NCI-H1105 (cell line): Measurements from ENCODE around the gene ABLIM3.
A peak's percentile ranks its signal among the peaks of the same experiment; 100 is the strongest.

Source experiments
- DNase-seq: peaks from one replicate; lab custom pipeline; 2025; lab: John Stamatoyannopoulos, UW

ABLIM3 gene

DNA sequence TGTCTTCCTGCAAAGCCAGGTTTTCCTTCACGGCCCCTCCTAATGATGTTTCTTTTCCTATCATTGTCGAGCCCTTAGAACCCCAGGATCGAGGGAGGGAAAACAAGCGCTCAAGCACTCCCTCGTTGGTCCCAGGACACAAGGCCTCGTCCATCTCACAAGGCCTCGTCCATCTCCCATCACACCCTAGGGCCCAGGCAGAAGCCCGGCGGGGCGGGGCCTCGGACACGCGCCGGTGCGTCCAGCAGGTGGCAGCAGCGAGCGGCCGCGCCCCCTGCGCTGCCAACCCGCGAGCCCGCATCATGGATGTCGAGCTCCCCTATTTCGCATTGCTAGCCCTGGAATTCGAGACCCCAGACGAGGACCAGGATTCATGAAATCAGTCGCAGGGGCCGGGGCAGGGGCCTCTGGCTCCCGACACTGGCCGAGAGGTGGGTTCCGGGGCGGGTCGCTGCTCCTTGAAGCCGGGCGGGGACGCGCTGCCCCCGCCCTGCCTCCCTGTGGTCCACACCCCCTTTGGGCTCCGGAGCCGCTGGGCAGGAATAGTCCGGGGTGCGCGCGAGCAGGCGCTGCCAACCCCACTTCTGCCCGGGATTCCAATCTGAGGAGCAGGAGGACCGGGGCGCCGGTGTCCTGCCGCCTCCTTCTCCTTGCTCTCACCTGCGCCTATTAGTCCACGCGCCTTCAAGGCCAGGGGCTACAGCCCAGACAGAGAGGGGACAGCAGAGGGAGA lies at the start of gene ABLIM3:
Gene ABLIM3 (plus strand): TSS at position 270 of the 733 bp plus-strand sequence. CDS start 603 bp downstream, outside the sequence.
- DNase-seq = peak; percentile 29

DNA sequence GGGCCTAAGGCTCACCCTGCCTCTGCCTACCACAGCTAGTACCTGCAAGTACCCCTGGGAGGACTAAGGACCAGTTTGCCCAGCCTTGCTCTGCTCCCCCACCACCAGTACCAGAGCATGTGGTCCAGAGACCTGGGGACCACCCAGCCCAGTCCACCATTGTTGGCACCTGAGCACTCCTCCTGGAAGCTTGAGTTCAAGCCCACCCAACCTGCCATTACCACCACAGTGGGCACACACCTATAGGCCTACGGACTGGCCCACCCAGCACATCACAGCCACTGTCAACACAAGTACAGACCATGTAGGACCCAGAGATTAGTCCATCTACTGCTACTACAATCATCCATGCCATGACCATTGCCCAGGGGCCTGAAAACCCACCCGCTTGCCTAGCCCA lies 47.7 kb upstream of the ABLIM3 start:
- no peak for DNase-seq

DNA sequence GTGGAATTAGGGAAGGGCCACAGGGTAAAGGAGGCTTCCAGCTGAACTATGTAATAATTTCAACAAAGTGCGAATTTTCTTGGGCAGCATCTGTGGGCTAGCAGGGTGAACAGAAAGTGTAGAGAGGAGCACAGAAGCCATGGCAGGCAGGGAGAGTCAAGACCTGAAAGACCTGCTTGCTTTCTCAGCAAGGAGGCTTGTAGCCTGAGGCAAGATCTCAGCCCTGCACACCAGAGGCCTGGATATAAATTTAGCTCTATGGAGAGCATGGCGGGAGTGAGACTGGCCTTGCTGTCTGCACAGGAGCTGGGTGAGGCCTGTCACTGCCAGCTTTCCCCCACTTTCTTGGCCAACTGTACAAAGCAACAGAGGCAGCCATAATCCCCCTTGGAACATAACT lies 46.3 kb upstream of the ABLIM3 start:
- no peak for DNase-seq

DNA sequence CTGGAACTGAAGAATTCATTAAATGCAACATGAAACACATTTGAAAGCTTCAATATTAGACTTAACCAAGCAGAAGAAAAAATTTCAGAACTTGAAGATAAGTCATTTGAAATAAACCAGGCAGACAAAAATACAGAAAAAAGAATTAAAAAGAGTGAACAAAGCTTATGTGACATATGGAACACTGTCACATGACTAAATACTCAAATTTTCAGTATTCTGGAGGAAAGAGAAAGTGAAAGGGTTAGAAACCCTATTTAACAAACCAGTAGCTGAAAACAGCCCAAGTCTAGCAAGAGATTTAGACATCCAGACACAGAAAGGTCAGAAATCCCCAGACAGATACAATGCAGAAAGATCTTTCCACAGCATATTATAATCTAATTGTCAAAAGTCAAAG lies 41.4 kb upstream of the ABLIM3 start:
- DNase-seq = no peak

DNA sequence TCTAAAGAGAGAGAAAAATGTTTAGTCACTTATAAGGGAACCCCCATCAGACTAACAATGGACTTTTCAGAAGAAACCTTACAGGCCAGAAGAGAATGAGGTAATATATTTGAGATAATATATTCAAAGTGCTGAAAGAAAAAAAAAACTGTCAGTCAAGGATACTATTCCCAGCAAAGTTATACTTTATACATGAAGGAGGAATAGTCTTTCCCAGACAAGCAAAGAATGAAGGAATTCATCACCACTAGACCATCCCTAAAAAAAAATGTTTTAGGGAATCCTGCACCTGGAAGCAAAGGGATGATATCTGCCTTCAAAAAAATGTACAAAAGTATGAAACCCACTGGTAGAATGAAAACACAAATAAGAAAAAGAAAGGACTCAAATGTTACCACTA lies 41.0 kb upstream of the ABLIM3 start:
- no peak for DNase-seq

DNA sequence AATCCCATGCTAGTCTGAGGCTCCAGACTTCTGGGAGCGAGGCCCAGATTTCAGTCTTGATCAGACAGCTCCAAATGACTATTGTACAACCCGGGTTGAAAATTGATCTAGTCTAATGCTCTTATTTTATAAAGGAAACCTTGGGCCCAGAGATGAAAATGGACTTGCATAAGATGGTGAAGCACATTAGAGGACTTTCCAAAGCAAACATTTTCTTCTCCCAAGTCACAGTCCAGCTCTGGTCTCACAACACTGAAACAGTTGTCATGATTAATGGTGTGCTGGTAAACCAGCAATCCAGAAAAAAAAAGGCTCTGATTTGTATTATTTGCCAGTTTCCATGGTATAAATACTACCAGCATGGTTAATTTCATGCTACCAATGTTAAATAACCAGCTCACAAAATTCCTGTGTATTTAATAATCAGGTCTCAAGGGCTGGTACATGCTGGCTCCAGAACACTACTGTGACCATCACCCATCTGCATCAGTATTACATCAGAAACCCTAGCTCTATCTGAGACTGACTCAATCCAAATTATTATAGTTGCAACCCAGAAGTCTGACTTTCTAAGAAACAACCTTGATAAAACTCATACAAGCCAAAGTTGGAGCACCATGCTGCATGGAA lies 32.5 kb upstream of the ABLIM3 start:
- no peak for DNase-seq

DNA sequence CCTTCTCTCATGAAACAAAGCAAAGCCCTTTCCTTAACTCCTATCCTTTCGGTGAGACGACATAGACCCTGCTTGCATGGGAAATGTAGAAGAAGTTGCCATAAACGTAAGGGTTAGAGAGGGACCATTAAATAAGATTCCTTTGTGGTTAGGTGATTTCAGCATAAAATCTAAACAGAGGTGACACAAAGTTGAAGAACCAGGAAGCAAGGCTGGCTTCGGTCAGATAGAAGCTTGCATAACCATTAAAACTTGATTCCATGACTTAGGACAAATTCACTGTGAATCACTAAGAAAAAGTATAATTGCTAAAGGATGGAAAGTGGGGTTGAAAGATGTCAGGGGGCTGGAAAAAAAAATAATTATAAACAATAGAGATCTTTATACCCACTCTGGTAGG lies 30.9 kb upstream of the ABLIM3 start:
- no peak for DNase-seq

DNA sequence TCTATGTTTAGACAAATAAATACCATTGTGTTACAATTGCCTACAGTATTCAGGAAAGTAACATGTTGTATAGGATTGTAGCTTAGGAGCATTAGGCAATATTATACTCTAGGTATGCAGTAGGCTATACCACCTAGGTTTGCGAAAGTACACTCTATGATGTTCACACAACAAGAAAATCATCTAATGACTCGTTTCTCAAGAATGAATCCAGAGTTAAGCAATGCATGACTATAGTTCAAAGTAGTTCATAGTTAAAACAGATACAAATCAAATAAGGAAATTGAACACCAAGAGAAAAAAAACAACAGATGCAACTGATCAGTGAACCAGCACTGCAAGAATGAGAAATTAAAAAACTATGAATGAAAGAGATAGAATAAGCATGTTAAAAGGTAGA lies 27.6 kb upstream of the ABLIM3 start:
- no peak for DNase-seq

DNA sequence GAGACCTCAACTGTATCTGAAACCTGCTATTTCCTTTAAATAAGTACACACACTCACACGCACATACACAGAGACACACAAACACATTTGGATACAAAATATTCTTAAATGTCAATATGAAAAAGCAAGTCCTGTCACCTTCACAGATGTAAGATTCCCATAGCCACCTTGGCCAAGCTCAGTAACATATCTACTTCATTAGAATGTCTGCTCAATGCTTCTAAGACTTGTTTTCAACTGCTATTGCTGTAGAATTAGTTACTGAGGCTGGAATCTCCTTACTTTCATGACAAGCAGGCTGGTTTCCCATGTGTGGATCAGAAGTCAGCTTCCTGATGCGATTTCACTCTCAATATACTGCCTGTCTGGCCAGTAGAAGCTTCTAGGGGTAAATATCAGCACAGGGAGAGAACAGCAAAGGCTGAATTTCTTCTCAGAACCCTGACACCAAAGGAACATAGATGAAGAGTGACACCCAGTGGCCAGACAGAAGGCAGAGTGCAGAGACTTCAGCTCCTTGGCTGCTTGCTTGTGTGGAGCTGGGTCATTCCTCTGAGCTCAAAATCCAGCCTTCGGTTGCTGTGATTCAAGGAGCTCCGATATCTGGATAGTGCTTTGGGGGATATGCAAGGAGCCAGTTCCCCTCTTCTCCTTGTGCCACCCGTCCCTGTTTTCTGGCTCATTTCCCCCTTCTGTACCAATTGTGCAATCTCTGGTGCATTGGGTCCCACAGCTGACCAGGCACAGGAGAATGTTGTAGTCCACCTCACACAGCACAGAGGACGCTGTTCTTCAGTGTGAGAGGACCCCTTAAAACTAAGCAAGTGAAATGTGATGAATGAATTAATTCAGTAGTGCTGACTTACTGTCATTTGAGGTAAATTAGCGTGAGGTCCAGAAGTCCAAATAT lies 26.6 kb upstream of the ABLIM3 start:
- peak; percentile 16 for DNase-seq

DNA sequence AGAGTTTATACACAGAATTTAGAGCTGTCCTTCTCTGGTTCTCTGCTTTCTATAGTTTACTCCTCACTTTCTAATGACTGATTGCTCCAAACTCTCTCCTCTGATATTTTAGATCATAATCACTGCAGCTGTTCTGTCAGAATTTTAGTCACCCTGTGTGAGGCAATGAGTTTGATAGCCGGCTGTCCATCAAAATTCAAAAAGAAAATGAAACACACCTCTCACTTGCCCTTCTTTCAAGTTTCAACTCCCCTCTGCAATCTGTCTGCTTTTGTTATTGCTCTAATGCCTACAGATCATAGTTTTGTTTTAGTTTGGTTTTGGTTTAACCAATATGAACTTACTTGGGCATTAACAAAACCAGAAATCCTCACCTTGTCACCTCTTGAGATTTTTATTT lies 23.3 kb upstream of the ABLIM3 start:
- no peak for DNase-seq

DNA sequence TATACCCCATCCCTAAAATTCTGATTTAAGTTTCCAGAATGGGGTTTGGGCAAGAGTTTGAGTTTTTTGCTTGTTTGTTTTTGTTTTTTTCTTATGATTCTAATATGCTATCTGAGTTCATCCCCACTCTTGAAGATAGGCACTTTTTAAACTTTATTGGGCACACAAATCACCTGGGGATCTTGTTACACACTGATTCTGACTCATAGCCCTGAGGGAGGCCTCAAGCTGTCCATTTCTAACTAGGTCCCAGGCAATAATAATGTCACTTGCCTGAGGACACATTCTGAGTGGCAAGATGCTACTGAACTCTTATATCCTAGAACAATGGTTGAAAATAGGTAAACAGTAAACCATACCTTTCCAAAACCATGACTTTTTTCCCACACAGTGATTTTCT lies 22.8 kb upstream of the ABLIM3 start:
- DNase-seq = no peak

DNA sequence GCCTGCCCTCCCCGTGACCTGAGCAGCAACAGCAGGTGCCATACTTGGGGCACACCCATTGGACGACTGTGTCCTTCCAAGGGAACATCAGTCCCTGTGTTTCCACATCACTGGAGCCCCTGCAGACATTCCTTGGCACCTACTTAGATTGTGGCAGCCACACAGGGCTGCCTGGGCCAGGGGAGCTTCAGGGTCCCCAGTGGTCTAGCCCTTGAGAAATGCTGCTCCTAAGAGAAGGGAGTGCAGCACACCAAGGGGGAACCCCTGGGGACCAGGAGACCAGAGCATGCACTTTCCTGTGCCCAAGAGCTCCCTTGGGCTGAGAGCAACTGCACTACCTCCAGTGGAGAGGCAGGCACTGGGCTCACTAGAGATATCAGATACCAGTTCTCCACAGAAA lies 20.1 kb upstream of the ABLIM3 start:
- no peak for DNase-seq

DNA sequence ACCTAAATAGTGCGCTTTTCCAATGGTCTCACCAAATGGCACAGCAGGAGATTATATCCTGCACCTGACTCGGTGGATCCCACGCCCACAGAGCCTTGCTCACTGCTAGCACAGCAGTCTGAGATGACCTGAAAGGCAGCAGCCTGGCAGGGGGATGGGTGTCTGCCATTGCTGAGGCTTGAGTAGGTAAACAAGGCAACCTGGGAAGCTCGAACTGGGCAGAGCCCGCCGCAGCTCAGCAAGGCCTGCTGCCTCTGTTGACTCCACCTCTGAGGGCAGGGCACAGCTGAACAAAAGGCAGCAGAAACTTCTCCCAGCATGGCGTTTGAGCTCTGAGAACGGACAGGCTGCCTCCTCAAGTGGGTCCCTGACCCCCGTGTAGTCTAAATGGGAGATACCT lies 18.1 kb upstream of the ABLIM3 start:
- no peak for DNase-seq

DNA sequence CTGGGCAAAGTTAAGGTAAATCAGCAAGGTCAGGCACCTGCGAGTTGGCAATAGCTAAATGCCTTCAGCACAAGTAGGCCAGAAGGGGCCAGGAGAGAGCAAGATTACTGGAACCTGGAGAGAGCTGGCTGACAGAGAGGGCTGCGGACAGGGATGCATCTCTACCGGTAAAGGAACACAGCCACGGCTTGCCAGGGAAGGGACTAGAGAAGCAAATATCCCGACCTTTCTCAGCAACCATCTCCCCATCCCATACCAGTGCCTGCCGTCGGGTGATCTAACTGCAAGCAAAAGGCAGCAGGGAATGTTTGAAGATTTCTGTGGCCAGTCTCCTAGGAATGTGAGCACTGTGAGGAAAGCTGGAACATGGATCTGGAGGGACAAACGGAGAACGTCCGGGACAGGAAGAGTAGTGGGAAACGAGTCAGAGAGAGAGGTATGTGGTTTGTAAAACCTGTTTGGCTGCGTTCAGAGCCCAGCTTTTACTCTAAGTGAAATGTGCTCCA lies 15.9 kb upstream of the ABLIM3 start:
- DNase-seq = no peak

DNA sequence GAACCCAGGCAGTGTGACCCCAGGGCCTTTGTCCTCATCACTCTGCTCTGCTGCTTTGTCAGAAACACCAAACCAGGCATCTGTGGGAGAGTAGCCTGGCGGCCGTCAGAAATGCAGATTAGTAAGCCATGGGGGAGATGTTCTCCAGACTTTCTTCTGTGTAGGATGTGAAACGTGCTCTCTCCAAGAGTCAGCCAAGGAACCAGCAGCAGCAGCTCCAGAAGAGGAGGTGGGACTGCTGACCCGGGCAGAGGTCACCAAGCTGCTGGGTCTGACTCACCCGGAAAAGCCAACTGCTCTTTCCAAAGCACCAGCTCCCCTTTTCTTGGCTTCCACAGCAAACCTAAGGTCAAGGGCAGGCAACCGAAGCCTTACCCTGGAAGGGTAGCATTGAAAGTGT lies 14.4 kb upstream of the ABLIM3 start:
- no peak for DNase-seq

DNA sequence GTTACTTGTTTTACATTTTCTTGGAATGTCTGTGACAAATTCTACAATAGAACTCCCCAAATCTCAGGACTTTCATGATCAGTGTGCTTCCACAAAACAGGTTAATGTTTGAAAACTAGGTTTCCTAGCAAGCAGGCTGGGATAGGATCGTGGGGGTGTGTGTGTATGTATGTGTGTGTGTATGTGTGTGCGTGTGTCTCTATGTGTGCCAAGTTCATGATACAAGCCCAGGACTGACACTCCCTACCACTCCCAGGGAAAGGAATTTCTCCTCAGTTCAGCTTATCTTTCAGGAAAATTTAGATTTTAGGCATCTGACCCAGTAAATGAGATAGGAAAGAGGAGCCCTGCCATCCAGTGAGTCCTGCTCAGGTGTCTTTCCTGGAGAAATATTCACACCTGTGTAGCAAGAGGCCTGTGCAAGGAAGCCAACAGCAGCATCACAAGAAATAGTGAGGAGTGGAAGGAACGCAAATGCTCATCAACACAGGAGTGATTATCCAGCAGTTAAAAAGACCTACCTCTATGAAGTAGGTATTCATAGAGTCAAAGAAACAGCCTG lies 13.8 kb upstream of the ABLIM3 start:
- DNase-seq = no peak

DNA sequence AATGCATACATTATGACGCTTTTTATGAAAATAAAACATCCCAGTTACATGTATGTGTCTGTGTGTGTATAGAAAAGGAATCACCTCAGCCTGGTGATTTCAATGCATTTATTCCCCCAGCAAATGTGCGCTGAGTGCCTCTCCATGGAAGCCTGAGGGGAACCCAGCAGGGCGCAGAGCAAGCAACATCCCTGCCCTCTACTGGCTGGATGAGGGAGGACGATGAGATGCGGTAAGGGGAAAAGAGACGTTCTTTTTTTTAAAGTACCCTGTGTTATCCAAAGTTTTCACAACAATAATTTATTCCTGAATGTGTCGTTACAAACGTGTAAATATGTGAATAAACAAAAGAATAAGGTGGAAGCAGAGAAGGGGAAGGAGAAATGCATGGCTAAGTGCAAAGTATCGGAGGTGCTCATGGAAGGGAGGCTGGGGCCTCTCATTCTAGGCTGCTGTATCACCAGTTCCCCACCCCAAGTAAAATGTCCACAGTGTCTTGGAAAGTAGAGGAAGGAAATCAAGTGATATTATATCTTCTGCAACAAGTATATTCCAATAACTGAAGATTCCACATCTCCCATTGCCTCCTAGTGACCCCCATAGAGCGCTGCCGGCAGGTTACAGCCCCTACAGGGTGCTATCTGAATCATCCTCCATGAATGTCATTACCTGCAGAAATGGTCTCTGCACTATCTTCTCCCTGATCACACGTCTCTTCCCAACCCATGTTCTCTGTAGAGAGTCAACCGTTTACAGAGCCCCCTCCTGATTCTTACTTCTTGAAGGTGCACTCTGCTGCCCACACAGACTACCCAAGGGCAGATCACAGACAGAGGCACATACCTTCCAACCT lies 13.0 kb upstream of the ABLIM3 start:
- DNase-seq = no peak

DNA sequence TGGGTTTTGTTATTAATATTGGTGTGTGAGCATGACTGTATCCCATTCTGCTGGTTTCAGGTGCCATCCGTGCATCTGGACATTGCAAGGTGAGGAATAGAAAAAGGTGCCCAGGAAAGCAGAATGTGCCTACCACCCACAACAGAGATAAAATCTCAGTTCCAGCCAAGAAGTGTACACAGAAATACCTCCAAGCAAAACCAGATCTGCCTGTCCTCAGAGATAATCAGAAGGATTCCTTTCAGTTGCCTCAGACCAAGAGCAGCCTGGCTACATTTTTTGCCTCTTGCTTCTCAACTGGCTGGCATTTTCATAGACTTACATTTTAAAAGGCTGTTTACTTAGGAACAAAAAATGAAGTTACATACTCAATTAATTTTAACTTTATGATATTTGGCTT lies 12.1 kb upstream of the ABLIM3 start:
- no peak for DNase-seq

DNA sequence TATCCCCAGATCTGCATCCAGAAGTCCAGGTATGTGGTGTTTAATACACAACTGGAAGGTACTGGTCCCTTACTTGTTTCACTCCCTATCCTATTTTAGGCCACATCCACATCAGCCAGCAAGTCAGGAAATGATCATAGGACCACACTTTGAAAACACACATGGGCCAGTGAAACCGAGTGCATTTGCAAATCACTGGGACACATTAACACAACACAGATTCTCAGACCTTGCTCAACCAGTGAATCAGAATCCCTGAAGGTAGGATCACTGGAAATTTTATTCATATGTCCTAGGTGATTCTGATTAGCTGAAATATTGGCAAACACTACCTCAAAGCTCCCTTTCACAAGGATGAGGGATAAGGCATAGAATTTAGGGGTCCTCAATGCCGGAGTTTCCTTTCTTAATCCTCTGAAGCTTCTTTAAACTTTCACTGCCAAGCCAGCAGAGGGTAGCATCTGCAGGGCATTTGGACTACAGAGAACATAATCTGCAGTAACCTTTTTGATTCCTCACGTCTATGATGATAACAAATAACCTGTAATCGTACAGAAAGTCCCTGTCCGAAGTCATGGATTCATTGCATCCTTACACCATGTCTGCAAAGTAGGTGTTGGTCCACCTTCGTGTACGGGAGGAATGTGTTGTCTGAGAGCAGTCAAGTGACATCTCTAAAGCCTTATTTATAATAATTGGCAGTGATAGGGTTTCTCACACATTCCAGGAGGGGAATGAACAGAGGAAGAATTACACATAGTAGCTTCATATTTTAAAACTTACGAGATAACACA lies 11.0 kb upstream of the ABLIM3 start:
- no peak for DNase-seq

DNA sequence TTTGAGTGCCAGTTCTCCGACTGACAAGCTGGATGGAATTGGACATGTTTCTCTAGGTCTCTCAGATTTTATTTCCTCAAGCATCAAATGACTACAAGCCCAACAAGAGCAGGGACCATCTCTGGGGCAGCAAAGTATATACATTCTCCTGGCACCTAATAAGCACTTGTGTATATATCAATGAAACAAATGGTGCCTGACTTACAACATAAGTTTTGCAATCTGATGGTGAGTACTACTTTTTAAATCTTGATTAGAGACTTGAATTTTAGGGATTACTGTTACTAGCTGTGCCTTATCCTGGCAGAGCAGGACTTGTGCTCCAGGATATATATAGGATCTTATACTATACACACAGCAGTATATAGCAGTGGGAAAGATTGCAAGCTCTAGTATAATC lies 8.8 kb upstream of the ABLIM3 start:
- no peak for DNase-seq
